DND-41 (cell line): ENCODE data around the gene TRAPPC10.
"Not testable (repeated sequence)": the region's sequence is repeated elsewhere in the genome, so short reads cannot be mapped to it uniquely, and the experiment has no call there.

Experiments used
- EZH2 ChIP-seq: IDR thresholded peaks from 3 replicates; pipeline ENCODE4 v1.6.1; 2012; ENCODE audit warnings: borderline replicate concordance, low read depth, mild to moderate bottlenecking, moderate library complexity, low read length, inconsistent platforms; ENCODE audit not compliant: severe bottlenecking
- TF ChIP-seq, protein P1 (sequence below): IDR thresholded peaks from 2 replicates; pipeline ENCODE4 v1.5.1; 2012; ENCODE audit warnings: borderline replicate concordance, low read length, moderate library complexity, mild to moderate bottlenecking; ENCODE audit not compliant: poor library complexity, severe bottlenecking; ENCODE audit errors: extremely low read depth

DNA sequence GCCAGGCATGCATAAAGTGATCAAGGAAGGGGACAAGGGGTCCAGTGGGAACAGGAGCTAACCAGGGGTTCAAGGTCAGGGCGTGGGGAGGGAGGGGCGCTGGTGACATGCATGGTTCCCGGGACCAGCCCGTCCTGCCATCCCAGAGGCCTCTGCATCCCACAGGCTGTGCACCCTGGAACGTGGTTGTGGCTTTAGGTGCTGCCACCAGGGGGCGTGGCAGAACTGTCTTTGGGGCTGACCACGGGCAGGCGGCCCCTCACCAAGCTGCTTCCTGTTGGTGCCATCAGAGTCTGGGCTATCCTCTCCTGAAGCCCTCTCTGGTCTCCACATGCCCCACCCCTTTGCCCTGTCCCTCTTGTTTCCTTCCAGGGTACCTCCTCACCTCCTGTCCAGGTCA, 135.0 kb downstream of the TRAPPC10 start:
- TF ChIP-seq, protein P1, sequence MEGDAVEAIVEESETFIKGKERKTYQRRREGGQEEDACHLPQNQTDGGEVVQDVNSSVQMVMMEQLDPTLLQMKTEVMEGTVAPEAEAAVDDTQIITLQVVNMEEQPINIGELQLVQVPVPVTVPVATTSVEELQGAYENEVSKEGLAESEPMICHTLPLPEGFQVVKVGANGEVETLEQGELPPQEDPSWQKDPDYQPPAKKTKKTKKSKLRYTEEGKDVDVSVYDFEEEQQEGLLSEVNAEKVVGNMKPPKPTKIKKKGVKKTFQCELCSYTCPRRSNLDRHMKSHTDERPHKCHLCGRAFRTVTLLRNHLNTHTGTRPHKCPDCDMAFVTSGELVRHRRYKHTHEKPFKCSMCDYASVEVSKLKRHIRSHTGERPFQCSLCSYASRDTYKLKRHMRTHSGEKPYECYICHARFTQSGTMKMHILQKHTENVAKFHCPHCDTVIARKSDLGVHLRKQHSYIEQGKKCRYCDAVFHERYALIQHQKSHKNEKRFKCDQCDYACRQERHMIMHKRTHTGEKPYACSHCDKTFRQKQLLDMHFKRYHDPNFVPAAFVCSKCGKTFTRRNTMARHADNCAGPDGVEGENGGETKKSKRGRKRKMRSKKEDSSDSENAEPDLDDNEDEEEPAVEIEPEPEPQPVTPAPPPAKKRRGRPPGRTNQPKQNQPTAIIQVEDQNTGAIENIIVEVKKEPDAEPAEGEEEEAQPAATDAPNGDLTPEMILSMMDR = not testable (repeated sequence)
- not testable (repeated sequence) for TF ChIP-seq EZH2
